B cell (primary cell): Measurements from ENCODE around the gene SMOC1.

Experiments
- EZH2 ChIP-seq: IDR thresholded peaks from 2 replicates; pipeline ENCODE4 v1.6.1; 2012; ENCODE audit warnings: borderline replicate concordance, low read depth, mild to moderate bottlenecking, moderate library complexity, low read length; ENCODE audit not compliant: insufficient read depth, poor library complexity, severe bottlenecking
- TF ChIP-seq, protein P1 (sequence below): fragments of 200-600 bp; IDR thresholded peaks from one replicate; pipeline ENCODE4 v1.8.0; 2022; ENCODE audit warnings: antibody characterized with exemption, mild to moderate bottlenecking

- TF ChIP-seq, protein P1, sequence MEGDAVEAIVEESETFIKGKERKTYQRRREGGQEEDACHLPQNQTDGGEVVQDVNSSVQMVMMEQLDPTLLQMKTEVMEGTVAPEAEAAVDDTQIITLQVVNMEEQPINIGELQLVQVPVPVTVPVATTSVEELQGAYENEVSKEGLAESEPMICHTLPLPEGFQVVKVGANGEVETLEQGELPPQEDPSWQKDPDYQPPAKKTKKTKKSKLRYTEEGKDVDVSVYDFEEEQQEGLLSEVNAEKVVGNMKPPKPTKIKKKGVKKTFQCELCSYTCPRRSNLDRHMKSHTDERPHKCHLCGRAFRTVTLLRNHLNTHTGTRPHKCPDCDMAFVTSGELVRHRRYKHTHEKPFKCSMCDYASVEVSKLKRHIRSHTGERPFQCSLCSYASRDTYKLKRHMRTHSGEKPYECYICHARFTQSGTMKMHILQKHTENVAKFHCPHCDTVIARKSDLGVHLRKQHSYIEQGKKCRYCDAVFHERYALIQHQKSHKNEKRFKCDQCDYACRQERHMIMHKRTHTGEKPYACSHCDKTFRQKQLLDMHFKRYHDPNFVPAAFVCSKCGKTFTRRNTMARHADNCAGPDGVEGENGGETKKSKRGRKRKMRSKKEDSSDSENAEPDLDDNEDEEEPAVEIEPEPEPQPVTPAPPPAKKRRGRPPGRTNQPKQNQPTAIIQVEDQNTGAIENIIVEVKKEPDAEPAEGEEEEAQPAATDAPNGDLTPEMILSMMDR, result no peak
- no peak for TF ChIP-seq EZH2
Measured at GRCh38 chr14:70021548-70022220, 142.5 kb downstream of the SMOC1 start.
